Measurements from ENCODE around the gene TFAP2A. TPM values are rescaled to one million over a fixed set of nuclear protein-coding genes. Genes with fewer than 3 reads are reported as not detected.
A peak's percentile ranks its signal among the peaks of the same experiment; 100 is the strongest.

The TFAP2A gene
- total and polyA plus RNA-seq, 5 experiments from 2014 or later, result not detected

DNA sequence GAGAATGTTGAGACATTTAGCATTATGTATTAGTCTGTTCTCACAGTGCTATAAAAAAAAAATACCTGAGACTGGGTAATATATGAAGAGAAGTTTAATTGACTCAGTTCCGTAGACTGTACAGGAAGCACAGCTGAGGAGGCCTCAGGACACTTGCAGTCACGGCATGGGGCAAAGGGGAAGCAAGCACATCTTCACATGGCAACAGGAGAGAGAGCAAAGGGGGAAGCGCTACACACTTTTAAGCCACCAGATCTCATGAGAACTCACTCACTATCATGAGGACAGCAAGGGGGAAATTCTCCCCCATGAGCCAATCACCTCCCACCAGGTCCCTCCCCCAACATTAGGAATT lies 26.8 kb upstream of the TFAP2A start:
- Mint-ChIP-seq H3K27ac (no peak overlapping the region), H3K9me3 (peaks cover 0 to 5% (median 0%) of the 10 kb centered on the region in 9 donors), H3K36me3 (no peaks in the 10 kb centered on the region), H3K27me3 (peaks cover 16 to 42% (median 28%) of the 10 kb centered on the region in 5 donors), H3K4me3 (no peak overlapping the region), H3K4me1 (no peaks in the 10 kb centered on the region)
- POLR2A ChIA-PET, result no interaction called here
- ATAC-seq (no peak), DNase-seq (no peak)

DNA sequence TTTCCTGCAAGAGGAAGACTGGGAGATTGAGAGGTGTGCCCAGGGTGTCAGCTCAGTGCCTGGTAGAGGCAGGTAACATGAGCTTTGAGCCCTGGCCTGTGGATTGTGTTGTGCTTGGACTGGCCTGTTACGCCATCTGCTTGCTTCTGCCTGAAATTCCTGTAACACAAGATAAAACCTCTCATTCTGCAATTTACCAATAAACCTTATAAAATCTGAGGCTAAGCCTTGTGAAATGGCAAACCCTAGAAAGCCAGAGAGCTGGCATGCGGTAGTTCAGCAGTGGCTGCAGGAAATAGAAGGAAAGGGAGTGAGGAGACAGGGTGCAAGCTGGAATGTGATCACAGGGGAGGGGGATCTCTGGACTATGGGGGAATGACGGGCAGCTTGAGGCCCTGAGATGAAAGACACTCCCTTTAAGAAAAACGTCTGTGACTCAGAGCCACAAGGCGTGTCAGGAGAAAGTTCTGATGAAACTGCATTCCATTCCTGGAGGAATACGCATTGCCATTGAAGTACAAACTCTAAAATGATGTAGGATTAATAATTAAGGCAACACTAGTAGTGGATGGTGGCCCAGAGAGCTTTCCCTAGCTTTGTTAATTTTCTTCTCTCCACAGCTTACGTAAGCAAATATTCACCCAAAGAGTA lies 26.3 kb upstream of the TFAP2A start:
- ATAC-seq (no peak), DNase-seq (no peak)
- Mint-ChIP-seq H3K9me3 (peaks cover 0 to 5% (median 0%) of the 10 kb centered on the region in 9 donors), H3K27ac (no peak overlapping the region), H3K27me3 (peaks cover 12 to 41% (median 28%) of the 10 kb centered on the region in 5 donors), H3K36me3 (no peaks in the 10 kb centered on the region), H3K4me1 (no peaks in the 10 kb centered on the region), H3K4me3 (no peak overlapping the region)
- POLR2A ChIA-PET, result no interaction called here

DNA sequence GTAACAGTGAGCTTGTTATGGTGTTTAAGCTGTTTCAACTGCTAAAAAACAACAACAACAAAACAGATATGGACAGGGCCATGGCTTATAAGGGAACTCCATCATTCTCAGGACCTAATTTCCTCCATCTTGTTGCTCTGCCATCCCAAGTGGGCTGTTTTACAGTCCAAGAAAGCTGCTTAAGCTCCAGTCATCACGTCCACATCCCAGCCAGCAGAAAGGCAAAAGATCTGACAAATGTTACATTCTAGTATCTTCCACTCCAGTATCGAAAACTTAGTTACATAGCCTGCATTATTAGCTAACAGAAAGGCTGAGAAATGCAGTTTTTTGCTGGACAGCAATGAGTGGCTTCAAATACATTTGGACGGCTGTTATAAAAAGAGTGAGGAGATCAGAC lies 23.0 kb upstream of the TFAP2A start:
- H3K9me3 Mint-ChIP-seq, result peaks cover 0 to 4% (median 0%) of the 10 kb centered on the region in 9 donors
- peaks cover 0 to 14% (median 0%) of the 10 kb centered on the region in 4 donors for H3K4me1 Mint-ChIP-seq
- ATAC-seq (no peak), DNase-seq (no peak)
- no peak overlapping the region for H3K4me3 Mint-ChIP-seq
- H3K27me3 Mint-ChIP-seq, result peaks cover 13 to 33% (median 24%) of the 10 kb centered on the region in 5 donors
- H3K27ac Mint-ChIP-seq, result no peak overlapping the region
- H3K36me3 Mint-ChIP-seq, result no peaks in the 10 kb centered on the region
- POLR2A ChIA-PET, result no interaction called here

DNA sequence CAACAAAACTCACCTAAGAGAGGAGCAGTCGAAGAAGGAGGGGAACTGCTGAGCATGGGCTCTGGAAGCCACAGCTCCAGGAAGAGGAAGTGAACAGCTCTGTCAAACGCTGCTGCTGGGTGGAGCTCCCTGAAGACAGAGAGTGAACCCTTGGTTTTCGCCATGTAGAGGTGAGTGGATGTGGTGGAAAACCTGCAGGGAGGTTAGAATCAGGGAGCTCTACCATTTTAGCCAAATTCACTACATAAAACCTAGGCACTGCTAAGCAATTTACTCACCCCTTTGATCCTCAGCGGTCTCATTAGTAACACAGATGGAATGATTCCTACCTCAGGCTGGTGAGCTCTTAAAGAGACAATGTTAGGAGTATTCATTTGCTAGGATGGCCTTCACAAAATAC lies 19.4 kb upstream of the TFAP2A start:
- Mint-ChIP-seq H3K27ac (no peak overlapping the region), H3K4me3 (no peak overlapping the region), H3K9me3 (no peaks in the 10 kb centered on the region), H3K36me3 (no peaks in the 10 kb centered on the region), H3K4me1 (peaks cover 0 to 21% (median 5%) of the 10 kb centered on the region in 4 donors), H3K27me3 (peaks cover 14 to 40% (median 22%) of the 10 kb centered on the region in 5 donors)
- ATAC-seq (no peak), DNase-seq (no peak)
- POLR2A ChIA-PET, result no interaction called here

DNA sequence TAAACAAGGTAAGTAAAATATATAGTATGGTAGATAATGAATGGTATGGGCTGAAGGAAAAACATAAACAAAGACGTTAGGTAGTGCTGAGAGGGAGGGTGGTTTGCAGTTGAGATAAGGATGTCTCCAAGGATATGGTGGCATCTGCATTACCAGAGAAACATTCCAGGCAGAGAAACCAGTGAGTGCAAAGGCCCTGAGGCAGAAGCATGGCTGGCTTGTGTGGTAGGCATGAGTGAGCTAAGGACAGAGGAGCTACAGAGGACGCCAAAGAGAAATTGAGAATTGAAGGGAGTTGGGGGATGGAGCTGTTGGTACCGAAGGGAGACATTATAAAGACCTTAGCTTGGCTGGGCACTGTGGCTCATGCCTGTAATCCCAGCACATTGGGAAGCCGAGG lies 18.4 kb upstream of the TFAP2A start:
- no peaks in the 10 kb centered on the region for H3K36me3 Mint-ChIP-seq
- no peak for DNase-seq
- H3K27ac Mint-ChIP-seq, result no peak overlapping the region
- peaks cover 0 to 22% (median 5%) of the 10 kb centered on the region in 4 donors for H3K4me1 Mint-ChIP-seq
- H3K4me3 Mint-ChIP-seq, result no peak overlapping the region
- H3K27me3 Mint-ChIP-seq, result peaks cover 14 to 48% (median 27%) of the 10 kb centered on the region in 5 donors
- H3K9me3 Mint-ChIP-seq, result no peaks in the 10 kb centered on the region
- POLR2A ChIA-PET, result no interaction called here
- no peak for ATAC-seq

DNA sequence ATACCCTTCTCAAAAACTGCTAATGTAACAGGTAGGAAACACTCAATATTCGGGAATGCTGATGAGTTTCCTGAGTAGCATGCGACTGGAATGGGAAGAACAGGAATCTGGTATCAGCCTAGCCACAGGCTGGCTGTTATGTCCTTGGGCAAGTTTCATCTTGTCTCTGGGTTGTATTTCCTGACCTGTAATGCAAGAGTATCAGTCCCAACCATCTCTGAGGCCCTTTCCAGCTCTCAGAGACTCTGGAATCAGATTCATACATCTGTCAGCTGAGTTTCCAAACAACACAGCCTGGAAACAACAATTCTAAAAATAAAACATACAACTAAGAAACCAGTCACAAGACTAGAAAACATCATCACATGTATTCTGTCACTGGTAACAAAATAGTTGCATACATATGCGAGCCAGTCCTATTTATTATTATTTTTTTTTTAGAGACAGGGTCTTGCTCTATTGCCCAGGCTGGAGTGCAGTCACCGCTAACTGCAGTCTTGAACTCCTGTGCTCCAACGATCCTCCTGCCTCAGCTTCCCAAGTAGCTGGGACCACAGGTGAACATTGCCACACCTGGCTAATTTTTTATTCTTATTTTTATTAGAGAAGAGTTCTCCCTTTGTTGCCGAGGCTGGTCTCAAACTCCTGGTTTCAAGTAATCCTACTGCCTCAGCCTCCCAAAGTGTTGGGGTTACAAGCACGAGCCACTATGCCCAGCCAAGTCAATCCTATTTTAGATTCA lies 16.7 kb upstream of the TFAP2A start:
- Mint-ChIP-seq H3K4me1 (peaks cover 0 to 22% (median 8%) of the 10 kb centered on the region in 4 donors), H3K27ac (no peak overlapping the region), H3K4me3 (no peak overlapping the region), H3K27me3 (peaks cover 23 to 52% (median 35%) of the 10 kb centered on the region in 5 donors), H3K9me3 (no peaks in the 10 kb centered on the region), H3K36me3 (no peaks in the 10 kb centered on the region)
- POLR2A ChIA-PET, result no interaction called here
- ATAC-seq (no peak), DNase-seq (no peak)

DNA sequence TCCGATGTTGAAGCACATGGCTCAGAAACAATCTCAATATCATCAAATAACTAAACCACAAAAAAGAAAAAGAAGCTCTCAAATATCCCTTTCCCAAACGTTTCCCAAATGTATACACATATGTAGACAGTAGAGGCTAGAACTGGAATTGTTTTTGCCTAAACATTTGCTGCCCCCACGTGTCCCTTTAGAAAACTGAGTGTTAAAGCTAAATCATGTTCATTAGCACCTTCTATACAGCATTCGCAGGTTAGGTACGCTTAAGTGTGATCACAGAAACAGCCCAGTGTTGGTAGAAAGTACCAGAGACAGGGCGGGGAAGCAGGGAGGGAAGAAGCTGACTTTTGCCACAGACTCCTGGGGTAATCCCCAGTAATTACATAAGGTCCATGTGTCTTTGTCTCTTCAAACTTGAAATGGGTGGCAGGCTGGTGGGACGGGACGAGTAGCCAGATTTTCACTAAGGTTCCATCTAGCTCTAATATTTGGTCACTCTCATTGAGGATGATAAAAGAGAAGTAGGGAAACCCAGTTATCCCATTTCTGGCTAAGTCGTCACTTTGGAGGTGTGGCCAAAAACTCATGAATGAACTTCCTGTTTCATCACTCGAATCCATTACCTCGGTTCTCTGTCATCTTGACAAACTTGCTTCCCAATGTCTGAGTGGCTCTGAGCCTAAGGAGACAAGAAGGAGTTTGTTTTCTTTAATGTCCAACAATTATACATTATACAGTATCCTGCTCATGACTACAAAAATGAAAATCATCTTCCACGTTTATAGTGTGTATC lies 15.0 kb upstream of the TFAP2A start:
- H3K27ac Mint-ChIP-seq, result no peak overlapping the region
- peak in 1 of 2 donors; percentile 36 for ATAC-seq
- peaks cover 30 to 66% (median 46%) of the 10 kb centered on the region in 5 donors for H3K27me3 Mint-ChIP-seq
- no peak for DNase-seq
- H3K36me3 Mint-ChIP-seq, result no peaks in the 10 kb centered on the region
- peaks cover 3 to 19% (median 16%) of the 10 kb centered on the region in 4 donors for H3K4me1 Mint-ChIP-seq
- H3K4me3 Mint-ChIP-seq, result peak overlapping the region in 2 of 10 donors; percentile 24 to 30
- POLR2A ChIA-PET, result no interaction called here
- peaks cover 0 to 5% (median 0%) of the 10 kb centered on the region in 9 donors for H3K9me3 Mint-ChIP-seq

DNA sequence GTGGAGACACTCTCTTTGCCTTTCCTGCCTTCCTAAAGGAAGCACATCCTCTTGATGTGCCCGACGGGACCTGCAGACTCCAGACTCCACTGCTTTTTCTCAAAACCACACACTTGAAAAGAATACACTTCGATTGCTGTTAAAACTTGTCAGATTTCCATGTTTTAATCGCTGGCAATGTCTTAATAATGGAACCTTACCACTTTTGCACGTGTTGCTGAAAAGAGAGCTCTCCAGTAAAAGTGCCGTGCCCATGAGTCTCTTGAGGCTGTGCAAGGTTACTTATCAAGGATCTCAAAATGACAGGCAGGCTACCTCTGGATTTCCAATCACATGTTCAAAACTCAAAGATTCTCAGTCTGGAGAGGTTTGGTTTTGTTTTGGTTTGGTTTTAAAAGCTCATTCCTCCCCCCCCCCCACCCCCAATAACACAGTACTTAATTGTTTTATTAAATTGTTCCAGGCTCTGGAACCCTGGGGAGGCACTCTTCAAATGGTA lies 12.0 kb upstream of the TFAP2A start:
- H3K4me1 Mint-ChIP-seq, result peaks cover 3 to 19% (median 11%) of the 10 kb centered on the region in 4 donors
- H3K27me3 Mint-ChIP-seq, result peaks cover 46 to 84% (median 68%) of the 10 kb centered on the region in 5 donors
- ATAC-seq (no peak), DNase-seq (no peak)
- POLR2A ChIA-PET, result no interaction called here
- no peaks in the 10 kb centered on the region for H3K36me3 Mint-ChIP-seq
- peak overlapping the region; percentile 43 to 82 (median 70) for H3K4me3 Mint-ChIP-seq
- no peak overlapping the region for H3K27ac Mint-ChIP-seq
- H3K9me3 Mint-ChIP-seq, result peaks cover 0 to 5% (median 0%) of the 10 kb centered on the region in 9 donors

DNA sequence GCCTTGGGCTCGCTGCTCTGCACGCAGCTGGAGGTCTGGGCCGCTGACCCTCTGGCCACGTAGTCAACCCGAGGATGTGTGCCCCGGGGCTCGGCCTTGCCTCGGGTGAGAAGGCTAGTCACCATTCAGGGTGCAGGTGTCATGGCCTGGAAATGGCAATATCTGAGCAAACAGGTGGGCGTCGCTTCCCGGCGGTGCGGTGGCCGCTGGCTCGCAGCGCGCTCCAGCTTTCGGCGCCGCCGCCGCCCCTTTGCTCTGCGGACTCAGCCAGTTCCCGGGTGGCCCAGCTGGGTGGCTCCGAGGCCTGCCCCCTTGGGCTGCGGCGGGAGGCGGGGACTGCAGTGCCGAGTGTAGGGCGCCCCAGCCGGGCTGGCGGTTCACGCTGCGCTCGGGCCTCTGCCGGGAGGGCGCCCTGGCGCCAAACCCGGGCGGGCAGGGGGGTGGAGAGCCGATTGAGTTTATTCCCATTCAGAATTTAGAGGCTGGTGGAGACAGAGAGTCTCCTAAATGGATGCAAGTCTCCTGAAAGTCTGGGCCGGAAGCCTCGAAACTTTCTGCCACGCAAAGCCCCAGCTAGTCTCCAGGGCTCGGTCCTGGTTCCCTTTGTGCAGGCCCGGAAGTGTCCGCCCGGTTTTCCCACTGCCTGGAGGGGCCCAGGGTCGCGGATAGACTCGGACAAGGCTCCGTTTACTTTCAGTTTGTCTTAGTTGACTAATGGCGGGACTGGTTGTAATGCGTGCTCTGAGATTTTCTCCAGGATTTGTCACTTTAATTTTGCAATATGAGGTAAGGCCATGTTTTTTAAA lies 11.3 kb upstream of the TFAP2A start:
- peaks cover 0 to 11% (median 0%) of the 10 kb centered on the region in 9 donors for H3K9me3 Mint-ChIP-seq
- peaks cover 50 to 90% (median 74%) of the 10 kb centered on the region in 5 donors for H3K27me3 Mint-ChIP-seq
- ATAC-seq, result peak; percentile 57 to 63
- peaks cover 3 to 22% (median 12%) of the 10 kb centered on the region in 4 donors for H3K4me1 Mint-ChIP-seq
- no peaks in the 10 kb centered on the region for H3K36me3 Mint-ChIP-seq
- POLR2A ChIA-PET, result no interaction called here
- H3K4me3 Mint-ChIP-seq, result peak overlapping the region; percentile 43 to 82 (median 70)
- no peak for DNase-seq
- H3K27ac Mint-ChIP-seq, result no peak overlapping the region

DNA sequence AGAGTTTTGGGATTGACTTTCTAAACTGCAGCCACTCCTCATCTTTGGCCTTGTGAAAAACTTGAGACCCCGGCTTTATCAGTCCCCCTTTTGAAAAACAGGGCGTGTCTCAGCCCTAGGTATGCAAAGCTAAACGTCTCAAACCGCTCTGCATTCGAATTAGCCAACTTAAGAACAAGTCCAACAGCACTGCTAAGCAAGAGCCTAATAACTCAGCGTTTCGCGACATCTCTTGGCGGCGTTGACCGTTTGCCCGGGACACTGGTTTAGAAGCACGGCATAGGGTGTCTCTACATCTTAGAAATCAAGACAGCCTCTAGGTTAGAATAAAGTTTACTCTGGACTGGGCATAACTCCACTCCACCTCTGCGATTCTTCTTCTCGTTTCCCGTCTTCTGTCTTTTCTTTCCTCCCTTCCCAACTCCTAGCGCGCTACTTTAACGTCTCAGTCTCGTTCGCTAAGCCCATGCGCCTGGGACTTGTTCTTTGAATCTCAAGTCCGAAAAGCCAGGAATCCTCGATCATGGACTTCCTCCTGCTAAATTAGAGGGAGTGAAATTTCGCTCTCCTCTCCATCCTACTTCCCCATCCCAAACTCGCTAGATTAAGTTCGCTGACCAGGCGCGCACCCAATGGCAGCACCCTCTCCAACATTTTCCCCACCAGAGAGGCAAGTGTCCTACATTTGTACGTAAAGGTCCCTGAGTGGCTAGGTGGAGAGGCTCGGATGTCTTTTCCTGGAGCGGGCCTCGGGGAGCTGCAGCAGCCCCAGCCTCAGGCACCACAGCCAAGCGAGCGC lies 10.5 kb upstream of the TFAP2A start:
- H3K4me3 Mint-ChIP-seq, result peak overlapping the region in 8 of 10 donors; percentile 4 to 70 (median 35)
- H3K27ac Mint-ChIP-seq, result no peak overlapping the region
- ATAC-seq, result no peak
- DNase-seq, result no peak
- POLR2A ChIA-PET, result no interaction called here
- H3K4me1 Mint-ChIP-seq, result peaks cover 3 to 22% (median 12%) of the 10 kb centered on the region in 4 donors
- H3K9me3 Mint-ChIP-seq, result peaks cover 0 to 11% (median 0%) of the 10 kb centered on the region in 9 donors
- H3K27me3 Mint-ChIP-seq, result peaks cover 46 to 90% (median 73%) of the 10 kb centered on the region in 5 donors
- peaks cover 0 to 2% (median 0%) of the 10 kb centered on the region in 3 donors for H3K36me3 Mint-ChIP-seq

DNA sequence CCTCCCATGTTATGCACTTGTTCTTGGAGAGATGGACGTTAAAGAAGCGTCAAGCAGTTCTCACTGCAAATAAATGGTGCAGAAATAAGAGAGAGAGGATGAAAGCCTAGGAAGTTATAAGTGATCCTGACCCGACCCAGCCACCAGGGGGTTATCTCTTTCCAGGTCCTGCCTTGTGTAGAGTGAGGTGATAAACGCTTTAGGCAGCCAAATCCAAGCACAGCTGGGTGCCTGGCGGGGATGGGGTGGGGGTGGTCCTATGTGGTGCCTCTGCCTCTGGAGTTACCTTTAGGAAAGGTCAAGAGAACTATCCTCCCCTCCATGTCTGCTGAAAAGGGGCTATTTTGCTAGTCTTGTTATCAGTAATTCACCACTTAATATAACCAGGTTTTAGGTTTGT lies 9.2 kb upstream of the TFAP2A start:
- DNase-seq (no peak), ATAC-seq (no peak)
- no peak overlapping the region for H3K27ac Mint-ChIP-seq
- H3K4me1 Mint-ChIP-seq, result peaks cover 0 to 15% (median 9%) of the 10 kb centered on the region in 4 donors
- H3K4me3 Mint-ChIP-seq, result no peak overlapping the region
- peaks cover 0 to 15% (median 0%) of the 10 kb centered on the region in 9 donors for H3K9me3 Mint-ChIP-seq
- H3K36me3 Mint-ChIP-seq, result peaks cover 0 to 7% (median 4%) of the 10 kb centered on the region in 3 donors
- POLR2A ChIA-PET, result no interaction called here
- H3K27me3 Mint-ChIP-seq, result peaks cover 43 to 90% (median 70%) of the 10 kb centered on the region in 5 donors
